HepG2 (cell line): ENCODE data around the gene JMJD4. TPM values are rescaled to one million over a fixed set of nuclear protein-coding genes. Genes with fewer than 3 reads are reported as not detected.

Experiments used
- ATAC-seq: fragments of 200-7000 bp; cut with Tn5 transposase; 3 replicates; pipeline ENCODE4 v1.9.1; 2020; ENCODE audit warnings: mild to moderate bottlenecking, moderate library complexity
- BruUV-seq: library from RNA; stranded (reverse); fragments of 400-500 nt; replicated peaks from 2 replicates; lab custom pipeline; 2021; lab: Mats Ljungman, UMichigan
- CTCF ChIA-PET: fragments of 300-600 bp; formaldehyde crosslinking; extraction: SDS; loops from one replicate; lab custom pipeline; 2021; ENCODE audit warnings: low total read pairs, inconsistent platforms, low intra/inter-chr PET ratio; lab: Yijun Ruan, JAX
- POLR2A ChIA-PET: fragments of 350-600 bp; sonication (Branson Sonifier 250); formaldehyde crosslinking; loops from one replicate; lab custom pipeline; 2020; ENCODE audit warnings: antibody characterized with exemption, inconsistent platforms; lab: Yijun Ruan, JAX
- DNase-seq: peaks from one replicate; pipeline ENCODE4 v3.0.0-alpha.2; 2015; ENCODE audit warnings: low spot score
- FAIRE-seq: peaks from 3 replicates; lab custom pipeline; 2011; peaks lifted over from hg19 to GRCh38; lab: Jason Lieb, UNC
- H2AFZ ChIP-seq: one replicate; pipeline ENCODE4 v1.6.1; 2011; ENCODE audit warnings: low read length, inconsistent platforms
- H3K27ac ChIP-seq: fragments of 300-600 bp; 3 replicates; pipeline ENCODE4 v1.8.0; 2011; ENCODE audit warnings: mixed run types, mild to moderate bottlenecking, mixed read lengths, low read length, inconsistent platforms; ENCODE audit not compliant: insufficient read depth; ENCODE audit errors: extremely low read length
- H3K27me3 ChIP-seq, 2 experiments: fragments of 200-600 bp in 1 of 2; 2 replicates in 1 of 2; 3 replicates in 1 of 2; pipeline versions ENCODE4 v1.6.0 to v1.8.0; 2011; ENCODE audit warnings: low read length in 2 of 2, mild to moderate bottlenecking in 2 of 2, moderate library complexity in 2 of 2, inconsistent platforms in 1 of 2; ENCODE audit not compliant: insufficient read depth in 2 of 2, control insufficient read depth in 1 of 2
- H3K36me3 ChIP-seq, 2 experiments: fragments of 200-600 bp in 1 of 2; replicated peaks in 1 of 2; 2 replicates in 1 of 2; 3 replicates in 1 of 2; pipeline versions ENCODE4 v1.5.1 to v1.8.0; 2011; ENCODE audit warnings: low read length in 2 of 2, inconsistent platforms in 1 of 2; ENCODE audit not compliant: insufficient read depth in 2 of 2, control insufficient read depth in 1 of 2
- H3K4me1 ChIP-seq: 2 replicates; pipeline ENCODE4 v1.5.1; 2012; ENCODE audit warnings: low read length, inconsistent platforms; ENCODE audit not compliant: insufficient read depth
- H3K4me2 ChIP-seq: 2 replicates; pipeline ENCODE4 v1.6.0; 2011; ENCODE audit warnings: low read depth, low read length, inconsistent platforms
- H3K4me3 ChIP-seq, 3 experiments: fragments of 200-600 bp in 1 of 3; sonication (generic), shearing (Covaris generic) in 1 of 3; replicated peaks in 1 of 3; 2 replicates each; pipeline ENCODE4 v1.5.1; 2011 to 2016; ENCODE audit warnings: low read length in 3 of 3, inconsistent platforms in 2 of 3, low read depth in 2 of 3, mild to moderate bottlenecking in 2 of 3, control low read depth in 1 of 3, mixed read lengths in 1 of 3; ENCODE audit not compliant: insufficient read depth in 1 of 3
- H3K79me2 ChIP-seq: one replicate; pipeline ENCODE4 v1.6.1; 2011; ENCODE audit warnings: low read length, inconsistent platforms; ENCODE audit not compliant: insufficient read depth
- H3K9ac ChIP-seq: 2 replicates; pipeline ENCODE4 v1.6.0; 2011; ENCODE audit warnings: mild to moderate bottlenecking, low read depth, low read length, inconsistent platforms; ENCODE audit not compliant: insufficient read depth
- H3K9me3 ChIP-seq: 2 replicates; pipeline ENCODE4 v1.5.1; 2012; ENCODE audit warnings: mild to moderate bottlenecking, low read length
- H4K20me1 ChIP-seq: 2 replicates; pipeline ENCODE4 v1.6.0; 2011; ENCODE audit warnings: inconsistent platforms, mild to moderate bottlenecking, low read length, moderate library complexity; ENCODE audit not compliant: insufficient read depth
- ATRX ChIP-seq: sonication (generic); formaldehyde crosslinking; IDR thresholded peaks from 2 replicates; pipeline ENCODE4 v1.4.0; 2020; ENCODE audit warnings: missing genetic modification reagents, borderline replicate concordance
- CTCF ChIP-seq: sonication (generic); formaldehyde crosslinking; IDR thresholded peaks from 2 replicates; pipeline ENCODE4 v1.5.0; 2020; ENCODE audit warnings: mild to moderate bottlenecking, missing genetic modification reagents, moderate library complexity
- DMAP1 ChIP-seq: IDR thresholded peaks from 2 replicates; pipeline ENCODE4 v1.6.1; 2016
- MBNL3 ChIP-seq: fragments of 250-450 bp; sonication (Bioruptor Pico); conservative IDR thresholded peaks from 2 replicates; pipeline ENCODE4 v1.8.0; 2022; ENCODE audit warnings: mild to moderate bottlenecking, inconsistent platforms
- PBX3 ChIP-seq: sonication (generic); formaldehyde crosslinking; IDR thresholded peaks from 2 replicates; pipeline ENCODE4 v1.8.1; 2023; ENCODE audit warnings: missing genetic modification reagents, inconsistent platforms, borderline replicate concordance
- RBM22 ChIP-seq: fragments of 200-400 bp; formaldehyde crosslinking; optimal IDR thresholded peaks from 2 replicates; pipeline ENCODE3; 2017; ENCODE audit warnings: mild to moderate bottlenecking, low read length, moderate library complexity
- TCF7L2 ChIP-seq: IDR thresholded peaks from 2 replicates; pipeline ENCODE4 v1.6.1; 2011; ENCODE audit warnings: mild to moderate bottlenecking, low read depth, low read length, moderate library complexity
- TFE3 ChIP-seq: IDR thresholded peaks from 2 replicates; pipeline ENCODE4 v1.6.1; 2016
- ZBTB8A ChIP-seq: sonication (generic); formaldehyde crosslinking; IDR thresholded peaks from 2 replicates; pipeline ENCODE4 v1.4.0; 2020; ENCODE audit warnings: mild to moderate bottlenecking, low read depth, missing genetic modification reagents, borderline replicate concordance
- ZFP36L1 ChIP-seq: sonication (generic); formaldehyde crosslinking; IDR thresholded peaks from 2 replicates; pipeline ENCODE4 v1.8.0; 2022; ENCODE audit warnings: mild to moderate bottlenecking, missing genetic modification reagents, moderate library complexity
- ZFP91 ChIP-seq: sonication (generic); formaldehyde crosslinking; IDR thresholded peaks from 2 replicates; pipeline ENCODE4 v1.9.0; 2022; ENCODE audit warnings: missing genetic modification reagents, mild to moderate bottlenecking, borderline replicate concordance
- ZNF781 ChIP-seq: sonication (generic); formaldehyde crosslinking; IDR thresholded peaks from 2 replicates; pipeline ENCODE4 v1.5.1; 2020; ENCODE audit warnings: borderline replicate concordance, mild to moderate bottlenecking, missing genetic modification reagents; ENCODE audit errors: not compliant biosample characterization
- WGBS: methylation state at CpG from one replicate; pipeline ENCODE4 v1.1.6; 2017; ENCODE audit warnings: low lambda C conversion rate; 5-methylcytosine and 5-hydroxymethylcytosine counted together
- in situ Hi-C: cut with HindIII; loops from 2 replicates; pipeline ENCODE4 v1.10.0; 2017; ENCODE audit warnings: low pct_unique_long_range_greater_than_20kb; ENCODE audit not compliant: extremely low pct_ligation_motif_present
- intact Hi-C: fragments of 100-400 bp; cut with micrococcal nuclease; formaldehyde crosslinking; loops from one replicate; pipeline ENCODE4 v1.10.0; 2022; ENCODE audit not compliant: unreplicated experiment
- polyA plus RNA-seq, 8 experiments: library from polyadenylated mRNA; depleted of rRNA in 3 of 8; stranded (reverse) in 7 of 8; unstranded in 1 of 8; fragments of >200 nt; fragmentation: Illumina TruSeq in 4 of 8; extraction: Trizol in 4 of 8; gene quantifications; 2 replicates each; pipeline versions ENCODE4 v1.2.1 to v1.2.3, GENCODE V29; 2011 to 2016; ENCODE audit warnings: low read depth in 4 of 8, missing spikeins in 1 of 8, mixed read lengths in 1 of 8; ENCODE audit not compliant: insufficient read depth in 1 of 8
- total RNA-seq, 5 experiments: library from RNA; depleted of rRNA; stranded (reverse); fragments of >200 nt; fragmentation: Illumina TruSeq; extraction: Trizol; gene quantifications; 2 replicates each; pipeline ENCODE4 v1.2.3, GENCODE V29; 2016; ENCODE audit warnings: low read depth in 1 of 5

Gene JMJD4
- total and polyA plus RNA-seq, 2 of the 13 experiments (the other 11 are each of a cell fraction or from before 2014, with no cell fraction given) = 10.2 to 29.0 TPM

GRCh38 chr1:227769047-227769935, 34.2 kb upstream of the JMJD4 start:
- no peaks in the 10 kb centered on the region for H3K79me2 ChIP-seq
- H3K9me3 ChIP-seq = no peaks in the 10 kb centered on the region
- H3K4me2 ChIP-seq = no peak overlapping the region
- H3K27ac ChIP-seq = no peak overlapping the region
- no peaks in the 10 kb centered on the region for H3K27me3 ChIP-seq
- H3K9ac ChIP-seq = no peak overlapping the region
- TF ChIP-seq ZFP91 (CRISPR knock-in tag) = no peak
- TF ChIP-seq ZBTB8A (CRISPR knock-in tag) = no peak
- no peak for TF ChIP-seq ZNF781 (CRISPR knock-in tag)
- no peak for TF ChIP-seq ZFP36L1 (CRISPR knock-in tag)
- TF ChIP-seq RBM22 = no peak
- no peak for TF ChIP-seq TCF7L2
- TF ChIP-seq PBX3 (CRISPR knock-in tag) = no peak
- TF ChIP-seq MBNL3 = no peak
- TF ChIP-seq TFE3 (CRISPR knock-in tag) = no peak
- TF ChIP-seq ATRX (CRISPR knock-in tag) = no peak
- no peak for TF ChIP-seq CTCF (CRISPR knock-in tag)
- TF ChIP-seq DMAP1 (CRISPR knock-in tag) = no peak
- TF ChIP-seq, all 625 proteins: peak for 0
- Histone ChIP-seq H3K4me3 (no peak overlapping the region), H4K20me1 (peaks cover 5% of the 10 kb centered on the region; the same call in 1 of the 2 replicates), H3K4me1 (no peaks in the 10 kb centered on the region), H2AFZ (no peak overlapping the region), H3K36me3 (peaks cover 11 to 39% of the 10 kb centered on the region in 2 experiments; a peak in 4 of 5 replicates)
- intact Hi-C loops (no loop called here), in situ Hi-C loops (no loop called here)
- DNase-seq = no peak
- ChIA-PET POLR2A (no interaction called here), CTCF (no interaction called here)
- no TSS peak for BruUV-seq
- WGBS = 97% methylated on average over 17 of the region's 20 CpGs
- FAIRE-seq = no peak
- ATAC-seq = no peak
